ENCODE measurements around the gene EXOC2.

The EXOC2 gene, protein sequence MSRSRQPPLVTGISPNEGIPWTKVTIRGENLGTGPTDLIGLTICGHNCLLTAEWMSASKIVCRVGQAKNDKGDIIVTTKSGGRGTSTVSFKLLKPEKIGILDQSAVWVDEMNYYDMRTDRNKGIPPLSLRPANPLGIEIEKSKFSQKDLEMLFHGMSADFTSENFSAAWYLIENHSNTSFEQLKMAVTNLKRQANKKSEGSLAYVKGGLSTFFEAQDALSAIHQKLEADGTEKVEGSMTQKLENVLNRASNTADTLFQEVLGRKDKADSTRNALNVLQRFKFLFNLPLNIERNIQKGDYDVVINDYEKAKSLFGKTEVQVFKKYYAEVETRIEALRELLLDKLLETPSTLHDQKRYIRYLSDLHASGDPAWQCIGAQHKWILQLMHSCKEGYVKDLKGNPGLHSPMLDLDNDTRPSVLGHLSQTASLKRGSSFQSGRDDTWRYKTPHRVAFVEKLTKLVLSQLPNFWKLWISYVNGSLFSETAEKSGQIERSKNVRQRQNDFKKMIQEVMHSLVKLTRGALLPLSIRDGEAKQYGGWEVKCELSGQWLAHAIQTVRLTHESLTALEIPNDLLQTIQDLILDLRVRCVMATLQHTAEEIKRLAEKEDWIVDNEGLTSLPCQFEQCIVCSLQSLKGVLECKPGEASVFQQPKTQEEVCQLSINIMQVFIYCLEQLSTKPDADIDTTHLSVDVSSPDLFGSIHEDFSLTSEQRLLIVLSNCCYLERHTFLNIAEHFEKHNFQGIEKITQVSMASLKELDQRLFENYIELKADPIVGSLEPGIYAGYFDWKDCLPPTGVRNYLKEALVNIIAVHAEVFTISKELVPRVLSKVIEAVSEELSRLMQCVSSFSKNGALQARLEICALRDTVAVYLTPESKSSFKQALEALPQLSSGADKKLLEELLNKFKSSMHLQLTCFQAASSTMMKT

DNA sequence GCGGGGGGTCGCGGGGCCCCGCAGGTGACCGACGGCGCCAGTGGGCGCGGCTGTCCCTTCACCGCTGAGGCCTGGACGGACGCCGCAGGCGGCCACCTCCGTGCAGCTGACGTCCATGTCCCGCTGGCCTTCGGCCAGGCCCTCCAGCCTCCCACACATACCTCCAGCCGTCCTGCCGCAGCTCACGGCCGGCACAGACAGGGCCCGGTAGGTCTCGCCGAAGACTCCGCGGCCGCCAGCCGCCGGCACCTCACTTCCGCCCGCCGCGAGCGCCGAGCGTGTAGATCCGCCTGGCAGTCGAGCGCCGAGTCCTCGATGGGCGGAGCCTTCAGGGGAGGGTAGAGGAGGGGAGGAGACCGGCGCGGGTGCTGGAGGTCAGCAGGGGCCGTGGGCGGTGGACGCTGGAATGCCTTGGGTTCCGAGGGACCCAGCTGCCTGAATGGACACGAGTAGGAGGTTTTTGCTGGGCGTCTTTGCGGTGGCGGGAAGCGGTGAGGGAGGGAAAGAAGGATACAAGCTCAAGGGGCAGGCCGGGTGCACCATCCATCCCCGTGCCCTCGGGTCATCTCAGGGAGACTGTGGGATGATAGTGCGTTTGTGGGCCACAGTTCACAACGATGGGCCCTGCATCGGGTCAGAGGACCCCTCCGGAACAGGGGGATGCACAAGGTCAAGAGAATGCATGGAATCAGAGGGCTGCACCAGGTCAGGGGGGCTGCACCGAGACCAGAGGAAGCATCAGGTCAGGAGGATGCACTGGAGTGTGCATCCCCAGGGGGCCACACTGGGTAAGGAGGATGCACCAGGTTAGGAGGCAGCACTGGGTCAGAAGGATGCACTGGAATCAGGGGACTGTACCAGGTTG is at the start of gene EXOC2:
Gene EXOC2 (minus strand): TSS at position 282 of the 865 bp plus-strand sequence. CDS start 55,321 bp downstream, outside the sequence.
- Histone ChIP-seq H3K9ac (ENCODE audit: low read length) (peak within 1 kb of the TSS; percentile 74), H3K4me3 (ENCODE audit: low read depth, low read length, poor library complexity, severe bottlenecking) (peak within 1 kb of the TSS; percentile 63), H3K79me2 (ENCODE audit: insufficient read depth, low read length) (peaks cover 7% of the 10 kb centered on the region), H3K27me3 (ENCODE audit: insufficient read depth, low read length) (no peaks in the 10 kb centered on the region), H3K4me1 (ENCODE audit: insufficient read depth, low read length, severe bottlenecking) (peaks cover 21% of the 10 kb centered on the region), H3F3A (ENCODE audit: insufficient read depth, low read length) (no peaks in the 10 kb centered on the region), H2AFZ (ENCODE audit: low read length) (peak within 1 kb of the TSS; percentile 66; the same call in 1 of the 2 replicates), H4K20me1 (ENCODE audit: insufficient read depth, low read length) (no peaks in the 10 kb centered on the region), H3K4me2 (ENCODE audit: low read length) (peak within 1 kb of the TSS; percentile 84), H3K9me2 (ENCODE audit: low read depth, low read length) (no peaks in the 10 kb centered on the region), H3K9me3 (ENCODE audit: low read length) (no peaks in the 10 kb centered on the region), H3K36me3 (ENCODE audit: insufficient read depth, low read length) (peaks cover 7% of the 10 kb centered on the region; the same call in 1 of the 2 replicates), H3K27ac (ENCODE audit: low read depth, low read length, poor library complexity, severe bottlenecking) (peak within 1 kb of the TSS; percentile 2)
- TF ChIP-seq, protein P1, sequence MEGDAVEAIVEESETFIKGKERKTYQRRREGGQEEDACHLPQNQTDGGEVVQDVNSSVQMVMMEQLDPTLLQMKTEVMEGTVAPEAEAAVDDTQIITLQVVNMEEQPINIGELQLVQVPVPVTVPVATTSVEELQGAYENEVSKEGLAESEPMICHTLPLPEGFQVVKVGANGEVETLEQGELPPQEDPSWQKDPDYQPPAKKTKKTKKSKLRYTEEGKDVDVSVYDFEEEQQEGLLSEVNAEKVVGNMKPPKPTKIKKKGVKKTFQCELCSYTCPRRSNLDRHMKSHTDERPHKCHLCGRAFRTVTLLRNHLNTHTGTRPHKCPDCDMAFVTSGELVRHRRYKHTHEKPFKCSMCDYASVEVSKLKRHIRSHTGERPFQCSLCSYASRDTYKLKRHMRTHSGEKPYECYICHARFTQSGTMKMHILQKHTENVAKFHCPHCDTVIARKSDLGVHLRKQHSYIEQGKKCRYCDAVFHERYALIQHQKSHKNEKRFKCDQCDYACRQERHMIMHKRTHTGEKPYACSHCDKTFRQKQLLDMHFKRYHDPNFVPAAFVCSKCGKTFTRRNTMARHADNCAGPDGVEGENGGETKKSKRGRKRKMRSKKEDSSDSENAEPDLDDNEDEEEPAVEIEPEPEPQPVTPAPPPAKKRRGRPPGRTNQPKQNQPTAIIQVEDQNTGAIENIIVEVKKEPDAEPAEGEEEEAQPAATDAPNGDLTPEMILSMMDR (IDR thresholded peaks at IDR 0.05; ENCODE audit: low read length): no peak
- no peak for TF ChIP-seq EZH2 (IDR thresholded peaks at IDR 0.05; ENCODE audit: borderline replicate concordance, low read length)

- Histone ChIP-seq H3K79me2 (ENCODE audit: insufficient read depth, low read length) (no peaks in the 10 kb centered on the region), H3K4me2 (ENCODE audit: low read length) (no peak overlapping the region), H3K4me1 (ENCODE audit: insufficient read depth, low read length, severe bottlenecking) (no peaks in the 10 kb centered on the region), H3K27me3 (ENCODE audit: insufficient read depth, low read length) (no peaks in the 10 kb centered on the region), H3K4me3 (ENCODE audit: low read depth, low read length, poor library complexity, severe bottlenecking) (no peak overlapping the region), H4K20me1 (ENCODE audit: insufficient read depth, low read length) (no peaks in the 10 kb centered on the region), H3K9me2 (ENCODE audit: low read depth, low read length) (no peaks in the 10 kb centered on the region), H3K36me3 (ENCODE audit: insufficient read depth, low read length) (no peaks in the 10 kb centered on the region), H3K9me3 (ENCODE audit: low read length) (no peaks in the 10 kb centered on the region), H3K27ac (ENCODE audit: low read depth, low read length, poor library complexity, severe bottlenecking) (no peak overlapping the region), H3K9ac (ENCODE audit: low read length) (no peak overlapping the region), H2AFZ (ENCODE audit: low read length) (no peak overlapping the region), H3F3A (ENCODE audit: insufficient read depth, low read length) (no peaks in the 10 kb centered on the region)
- no peak for TF ChIP-seq EZH2 (IDR thresholded peaks at IDR 0.05; ENCODE audit: borderline replicate concordance, low read length)
- TF ChIP-seq, protein P1 (IDR thresholded peaks at IDR 0.05; ENCODE audit: low read length): no peak
Measured at GRCh38 chr6:741410-742339, 48.7 kb upstream of the EXOC2 start.

Data from OCI-LY1 (cell line).